ENCODE data around the gene CRIP2. TPM values are rescaled to one million over a fixed set of nuclear protein-coding genes. Genes with fewer than 3 reads are reported as not detected.

The CRIP2 gene
- total and polyA plus RNA-seq, 2 of the 8 experiments (the other 6 are each of a cell fraction or from before 2014, with no cell fraction given), result 4.2 to 13.5 TPM

DNA sequence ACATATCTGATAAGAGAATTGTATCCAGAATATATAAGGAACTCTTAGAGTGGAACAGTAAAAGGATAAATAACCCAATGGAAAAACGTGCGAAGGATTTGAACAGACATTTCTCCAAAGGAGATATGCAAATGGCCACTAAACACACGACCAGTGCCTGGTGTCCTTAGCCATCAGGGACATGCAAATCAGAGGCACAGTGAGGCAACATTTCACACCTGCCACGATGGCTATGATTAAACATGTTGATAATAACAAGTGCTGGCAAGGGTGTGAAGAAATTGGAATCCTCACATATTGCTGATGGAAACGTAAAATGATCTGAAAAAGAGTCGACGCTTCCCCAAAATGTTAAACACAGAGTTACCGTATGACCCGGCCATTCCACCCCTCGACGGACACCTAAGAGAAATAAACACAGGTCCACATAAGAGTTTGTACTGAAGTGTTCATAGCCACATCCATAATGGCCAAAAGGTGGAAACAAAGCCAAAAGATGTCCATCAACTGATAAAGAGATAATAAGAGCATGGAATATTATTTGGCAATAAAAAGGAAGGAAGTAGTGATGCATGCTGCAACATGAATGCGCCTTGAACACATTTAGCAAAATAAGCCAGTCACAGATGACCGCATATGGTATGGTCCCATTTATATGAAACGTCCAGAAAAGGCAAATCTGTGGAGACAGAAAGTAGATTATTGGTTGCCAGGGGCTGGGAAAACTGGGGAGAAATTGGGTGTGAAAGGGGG lies 45.5 kb downstream of the CRIP2 start (continued):
- TF ChIP-seq ASH2L (IDR thresholded peaks at IDR 0.05; ENCODE audit: low read length), result no peak
- TF ChIP-seq SUZ12 (IDR thresholded peaks at IDR 0.05; ENCODE audit: low read length), result no peak
